Right lobe of liver (tissue), 6 donors: ENCODE data around the gene ZBTB21. TPM values are rescaled to one million over a fixed set of nuclear protein-coding genes. Genes with fewer than 3 reads are reported as not detected.

Experiments
- ATAC-seq, 4 donors: fragments of 200-7000 bp; cut with Tn5 transposase; one replicate each; pipeline ENCODE4 v1.9.1; 2020; ENCODE audit warnings: mild to moderate bottlenecking in 4 of 4, moderate library complexity in 4 of 4
- DNase-seq, 3 donors: peaks; one replicate each; pipeline ENCODE4 v3.0.0-alpha.2; 2020
- H3K27ac ChIP-seq, 3 donors: fragments of 200-600 bp; one replicate each; pipeline ENCODE4 v1.8.0; 2022
- H3K27me3 ChIP-seq, 2 donors: fragments of 200-600 bp; one replicate each; pipeline ENCODE4 v1.8.0; 2022
- H3K36me3 ChIP-seq, 4 donors: fragments of 200-600 bp; sonication (generic) in 1 of 4; one replicate each; pipeline versions ENCODE4 v1.5.1 to v1.8.0; 2017 to 2022; ENCODE audit warnings: control low read depth in 1 of 4
- H3K4me1 ChIP-seq, 4 donors: fragments of 200-600 bp; sonication (generic) in 1 of 4; one replicate each; pipeline versions ENCODE4 v1.5.1 to v1.8.0; 2017 to 2022; ENCODE audit warnings: control low read depth in 1 of 4
- H3K4me3 ChIP-seq, 3 donors: fragments of 200-600 bp; one replicate each; pipeline ENCODE4 v1.8.0; 2022
- H3K9me3 ChIP-seq, 4 donors: fragments of 200-600 bp; sonication (generic) in 1 of 4; one replicate each; pipeline versions ENCODE4 v1.5.1 to v1.8.0; 2017 to 2022; ENCODE audit warnings: control low read depth in 1 of 4
- POLR2A ChIP-seq: fragments of 450-650 bp; IDR thresholded peaks from one replicate; pipeline ENCODE4 v1.6.1; 2017; ENCODE audit warnings: antibody characterized with exemption, mild to moderate bottlenecking
- WGBS: methylation state at CpG from one replicate; pipeline ENCODE4 v1.1.6; 2018; ENCODE audit warnings: low coverage, low lambda C conversion rate; ENCODE audit not compliant: insufficient coverage; ENCODE audit errors: missing lambda C conversion rate; 5-methylcytosine and 5-hydroxymethylcytosine counted together
- intact Hi-C, 2 donors: fragments of 100-400 bp; cut with DNase I; formaldehyde crosslinking; loops; one replicate each; pipeline versions ENCODE4 v1.11.2 to v1.14.1; 2022
- total RNA-seq, 6 experiments: library from RNA; depleted of rRNA in 2 of 6; stranded (reverse); fragments of >200 nt in 2 of 6; fragmentation: NEBNext Ultra II Directional in 3 of 6; extraction: Animal tissue kit (Norgen Biotek cat#: 25700) in 3 of 6; gene quantifications; one replicate each; pipeline versions ENCODE4 v1.1.0 to v1.2.4, GENCODE V29; 2016 to 2023
- TF ChIP-seq, protein P1 (sequence below), 4 donors: fragments of 200-600 bp in 3 of 4; fragments of 450-650 bp in 1 of 4; IDR thresholded peaks; one replicate each; pipeline versions ENCODE4 v1.5.1 to v1.8.0; 2016 to 2022; ENCODE audit warnings: antibody characterized with exemption in 4 of 4, mild to moderate bottlenecking in 2 of 4
- donor health status: DM: no; HTN: yes; CAD: no.
- donor health status: DM: no; HTN: no; CAD: no.
- donor health status: DM: no; HTN: no; CAD: no.
- donor health status: DM: no; HTN: yes; CAD: no.
- donor health status: DM: no; HTN: yes; CAD: no.

ZBTB21 gene
- total RNA-seq, 6 experiments from 2014 or later = 3.0 to 28.5 (median 11.2) TPM

DNA sequence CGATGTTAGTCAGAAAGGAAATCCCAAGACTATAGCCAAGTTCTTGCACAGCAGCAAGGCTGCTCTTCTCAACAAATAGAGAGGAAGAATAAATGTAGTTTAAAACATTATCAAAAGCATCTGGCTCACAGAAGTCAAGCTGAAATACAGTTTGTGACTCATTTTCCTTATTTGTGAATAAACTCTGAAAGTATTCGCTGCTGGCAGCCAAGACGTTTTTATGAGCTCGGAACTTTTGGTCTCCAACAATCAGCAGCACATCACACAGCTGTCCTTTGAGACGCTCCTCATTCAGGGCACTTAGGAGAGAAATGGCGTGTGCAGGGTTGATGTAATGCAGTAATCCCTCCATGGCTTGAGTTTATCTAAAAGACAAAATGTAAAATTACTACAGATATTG is 16.4 kb downstream of the ZBTB21 start:
- no peaks in the 10 kb centered on the region for H3K9me3 ChIP-seq
- TF ChIP-seq POLR2A = no peak
- TF ChIP-seq, protein P1, sequence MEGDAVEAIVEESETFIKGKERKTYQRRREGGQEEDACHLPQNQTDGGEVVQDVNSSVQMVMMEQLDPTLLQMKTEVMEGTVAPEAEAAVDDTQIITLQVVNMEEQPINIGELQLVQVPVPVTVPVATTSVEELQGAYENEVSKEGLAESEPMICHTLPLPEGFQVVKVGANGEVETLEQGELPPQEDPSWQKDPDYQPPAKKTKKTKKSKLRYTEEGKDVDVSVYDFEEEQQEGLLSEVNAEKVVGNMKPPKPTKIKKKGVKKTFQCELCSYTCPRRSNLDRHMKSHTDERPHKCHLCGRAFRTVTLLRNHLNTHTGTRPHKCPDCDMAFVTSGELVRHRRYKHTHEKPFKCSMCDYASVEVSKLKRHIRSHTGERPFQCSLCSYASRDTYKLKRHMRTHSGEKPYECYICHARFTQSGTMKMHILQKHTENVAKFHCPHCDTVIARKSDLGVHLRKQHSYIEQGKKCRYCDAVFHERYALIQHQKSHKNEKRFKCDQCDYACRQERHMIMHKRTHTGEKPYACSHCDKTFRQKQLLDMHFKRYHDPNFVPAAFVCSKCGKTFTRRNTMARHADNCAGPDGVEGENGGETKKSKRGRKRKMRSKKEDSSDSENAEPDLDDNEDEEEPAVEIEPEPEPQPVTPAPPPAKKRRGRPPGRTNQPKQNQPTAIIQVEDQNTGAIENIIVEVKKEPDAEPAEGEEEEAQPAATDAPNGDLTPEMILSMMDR (IDR thresholded peaks at IDR 0.05) = no peak
- intact Hi-C loops = no loop called here
- no peaks in the 10 kb centered on the region for H3K4me1 ChIP-seq
- H3K27me3 ChIP-seq = no peaks in the 10 kb centered on the region
- ATAC-seq (no peak), DNase-seq (no peak)
- peaks cover 0 to 31% (median 13%) of the 10 kb centered on the region in 4 donors for H3K36me3 ChIP-seq
- no peak overlapping the region for H3K27ac ChIP-seq
- 89% methylated on average over 6 of the region's 6 CpGs for WGBS
- H3K4me3 ChIP-seq = no peak overlapping the region

DNA sequence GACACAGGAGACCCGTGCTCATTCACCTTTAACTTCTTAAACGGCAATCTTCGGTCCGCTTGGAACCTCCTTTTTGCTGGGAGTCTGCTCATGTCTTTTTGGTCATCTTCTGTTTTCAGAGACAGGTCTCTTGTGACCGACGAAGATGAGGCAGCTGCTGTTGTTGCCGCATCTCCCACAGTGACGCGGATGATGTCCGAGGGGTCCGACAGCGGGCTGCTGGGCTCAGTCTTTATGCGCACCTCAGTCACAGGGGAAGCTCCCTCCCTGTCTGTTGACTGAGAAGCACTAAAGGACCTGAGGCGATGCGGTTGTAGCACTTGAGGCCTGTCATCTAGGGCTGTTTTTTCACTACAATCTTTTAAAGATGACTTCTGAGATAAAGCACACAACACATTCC is 17.6 kb downstream of the ZBTB21 start:
- Histone ChIP-seq H3K4me3 (no peak overlapping the region), H3K4me1 (no peaks in the 10 kb centered on the region), H3K9me3 (no peaks in the 10 kb centered on the region), H3K27me3 (no peaks in the 10 kb centered on the region), H3K36me3 (peaks cover 0 to 31% (median 13%) of the 10 kb centered on the region in 4 donors), H3K27ac (no peak overlapping the region)
- TF ChIP-seq POLR2A = no peak
- TF ChIP-seq, protein P1 (IDR thresholded peaks at IDR 0.05) = no peak
- ATAC-seq (no peak), DNase-seq (no peak)
- WGBS = 94% methylated on average over 6 of the region's 15 CpGs
- intact Hi-C loops = no loop called here

DNA sequence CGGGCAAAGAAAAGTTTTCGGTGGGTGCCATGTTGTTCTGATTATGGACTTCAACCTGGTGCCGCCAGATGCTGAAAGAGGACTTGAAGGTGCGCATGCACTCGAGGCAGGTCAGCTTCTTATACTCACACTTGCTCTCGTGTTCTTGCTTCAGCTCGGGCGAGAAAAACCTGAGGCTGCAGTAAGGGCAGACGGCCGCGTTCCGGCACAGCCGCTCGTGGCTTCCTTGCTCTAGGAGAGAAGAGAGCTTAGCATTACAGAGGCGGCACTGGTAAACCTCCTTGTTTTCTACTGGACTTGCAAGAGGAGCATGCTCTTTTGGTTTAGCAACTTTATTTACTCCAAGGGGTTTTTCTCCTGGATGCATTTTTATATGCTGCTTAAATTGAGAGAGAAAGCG is 18.5 kb downstream of the ZBTB21 start:
- H3K36me3 ChIP-seq = peaks cover 0 to 31% (median 13%) of the 10 kb centered on the region in 4 donors
- WGBS = 95% methylated on average over 10 of the region's 16 CpGs
- intact Hi-C loops = no loop called here
- ATAC-seq = no peak
- TF ChIP-seq, protein P1 (IDR thresholded peaks at IDR 0.05) = no peak
- TF ChIP-seq POLR2A = no peak
- H3K27me3 ChIP-seq = no peaks in the 10 kb centered on the region
- no peak overlapping the region for H3K4me3 ChIP-seq
- DNase-seq = no peak
- no peaks in the 10 kb centered on the region for H3K9me3 ChIP-seq
- no peak overlapping the region for H3K27ac ChIP-seq
- no peaks in the 10 kb centered on the region for H3K4me1 ChIP-seq

DNA sequence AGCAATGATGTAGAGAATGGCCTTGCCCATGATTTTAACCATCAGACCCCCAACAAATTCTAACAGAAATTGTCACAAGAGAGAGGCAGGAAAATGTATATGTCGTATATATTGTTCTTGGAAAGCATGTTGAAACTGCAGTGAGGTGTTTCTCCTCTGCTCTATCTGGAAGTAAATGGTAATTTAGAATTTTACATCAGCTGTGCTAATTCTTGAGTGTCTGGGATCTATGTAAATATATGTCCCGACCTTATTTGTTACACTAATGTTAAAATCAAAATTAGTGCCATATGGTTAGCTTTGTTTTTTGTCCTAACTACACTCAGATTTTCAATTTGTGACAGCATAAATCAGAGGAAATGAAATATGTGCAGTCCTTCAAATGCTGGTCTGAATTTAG is 20.5 kb downstream of the ZBTB21 start:
- Histone ChIP-seq H3K4me1 (peaks cover 0 to 9% (median 0%) of the 10 kb centered on the region in 4 donors), H3K27me3 (no peaks in the 10 kb centered on the region), H3K36me3 (peaks cover 0 to 31% (median 13%) of the 10 kb centered on the region in 4 donors), H3K4me3 (no peak overlapping the region), H3K27ac (no peak overlapping the region), H3K9me3 (no peaks in the 10 kb centered on the region)
- TF ChIP-seq, protein P1 (IDR thresholded peaks at IDR 0.05) = no peak
- TF ChIP-seq POLR2A = no peak
- DNase-seq = no peak
- no peak for ATAC-seq
- intact Hi-C loops = no loop called here
- 91% methylated on average over 2 of the region's 2 CpGs for WGBS

DNA sequence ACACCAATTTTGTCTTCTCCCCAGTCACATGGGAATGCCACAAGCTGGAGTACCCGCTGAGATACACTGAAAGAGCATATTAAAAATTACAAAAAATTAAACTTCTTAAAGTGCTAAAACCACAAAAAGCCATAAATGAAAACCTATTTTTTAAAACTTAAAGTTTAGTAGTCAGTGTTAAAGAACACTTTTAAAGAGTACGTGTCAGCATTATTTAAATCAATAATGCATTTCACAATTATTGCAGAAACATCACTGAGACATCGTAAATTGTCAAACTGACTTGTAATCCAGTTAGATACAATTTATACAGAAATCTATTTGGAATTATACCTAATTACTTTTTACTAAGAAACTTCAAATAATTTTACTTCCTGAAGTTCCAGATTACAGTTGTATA is 22.9 kb downstream of the ZBTB21 start:
- Histone ChIP-seq H3K4me1 (peaks cover 0 to 9% (median 0%) of the 10 kb centered on the region in 4 donors), H3K9me3 (no peaks in the 10 kb centered on the region), H3K4me3 (no peak overlapping the region), H3K27me3 (no peaks in the 10 kb centered on the region), H3K36me3 (peaks cover 0 to 15% (median 2%) of the 10 kb centered on the region in 4 donors), H3K27ac (no peak overlapping the region)
- no peak for ATAC-seq
- 60% methylated on average over 3 of the region's 3 CpGs for WGBS
- no peak for DNase-seq
- TF ChIP-seq, protein P1 (IDR thresholded peaks at IDR 0.05) = no peak
- no peak for TF ChIP-seq POLR2A
- intact Hi-C loops = no loop called here
